Psoas muscle (tissue), 8 donors: Measurements from ENCODE around the gene CPT1B. TPM values are rescaled to one million over a fixed set of nuclear protein-coding genes. Genes with fewer than 3 reads are reported as not detected.
"Not testable (repeated sequence)": the region's sequence is repeated elsewhere in the genome, so short reads cannot be mapped to it uniquely, and the experiment has no call there.

Experiments
- ATAC-seq, 4 donors: fragments of 200-7000 bp; cut with Tn5 transposase; one replicate each; pipeline ENCODE4 v1.9.1; 2020; ENCODE audit warnings: moderate library complexity in 3 of 4, mild to moderate bottlenecking in 2 of 4
- DNase-seq, 2 donors: peaks; one replicate each; pipeline ENCODE4 v3.0.0-alpha.2; 2020
- H3K27ac ChIP-seq: fragments of 200-600 bp; one replicate; pipeline ENCODE4 v1.8.0; 2022
- H3K27me3 ChIP-seq, 3 donors: fragments of 200-600 bp in 1 of 3; one replicate each; pipeline versions ENCODE4 v1.6.1 to v1.8.0; 2013 to 2022; ENCODE audit warnings: low read length in 2 of 3, mild to moderate bottlenecking in 2 of 3, moderate library complexity in 1 of 3; ENCODE audit not compliant: insufficient read depth in 3 of 3
- H3K36me3 ChIP-seq, 2 donors: fragments of 200-600 bp in 1 of 2; one replicate each; pipeline versions ENCODE4 v1.6.1 to v1.8.0; 2013 to 2022; ENCODE audit warnings: low read depth in 1 of 2, mild to moderate bottlenecking in 1 of 2, moderate library complexity in 1 of 2; ENCODE audit not compliant: insufficient read depth in 1 of 2
- H3K4me1 ChIP-seq: fragments of 200-600 bp; one replicate; pipeline ENCODE4 v1.8.0; 2022
- H3K4me3 ChIP-seq: fragments of 200-600 bp; one replicate; pipeline ENCODE4 v1.8.0; 2022; ENCODE audit warnings: mild to moderate bottlenecking
- H3K9me3 ChIP-seq: fragments of 200-600 bp; one replicate; pipeline ENCODE4 v1.8.0; 2022
- WGBS, 3 donors: extraction: QIAGEN DNeasy Blood & Tissue Kit; methylation state at CpG; one replicate each; pipeline versions ENCODE4 v1.1.6 to v1.1.7; 2013; 5-methylcytosine and 5-hydroxymethylcytosine counted together
- intact Hi-C, 2 donors: fragments of 100-400 bp; cut with DNase I; formaldehyde crosslinking; loops; one replicate each; pipeline versions ENCODE4 v1.11.0 to v1.14.2; 2022
- polyA plus RNA-seq, 3 donors: library from polyadenylated mRNA; stranded (reverse); fragments of 200-250 nt; gene quantifications; one replicate each; pipeline ENCODE4 v1.2.3, GENCODE V29; 2013
- total RNA-seq, 4 donors: library from RNA; stranded (reverse); fragmentation: NEBNext Ultra II Directional in 2 of 4; extraction: Animal tissue kit (Norgen Biotek cat#: 25700) in 2 of 4; gene quantifications; one replicate each; pipeline versions ENCODE4 v1.2.1 to v1.2.4, GENCODE V29; 2021 to 2023
- TF ChIP-seq, protein P1 (sequence below): fragments of 200-600 bp; IDR thresholded peaks from one replicate; pipeline ENCODE4 v1.8.0; 2022; ENCODE audit warnings: antibody characterized with exemption
- donor health status: healthy with polysubstance abuse.
- donor health status: DM: no; HTN: no; CAD: no; lungs with moderate emphysema.
- donor health status: Bipolar disorder and iron deficiency.
- donor health status: healthy.
- donor health status: DM: yes; HTN: yes; CAD: no.
- donor health status: DM: no; HTN: no; CAD: no.
- donor health status: DM: no; HTN: no; CAD: no.
- donor health status: DM: yes; HTN: yes; CAD: no.

CPT1B gene
- total and polyA plus RNA-seq, 7 donors = 57.4 to 144 (median 87.6) TPM

DNA sequence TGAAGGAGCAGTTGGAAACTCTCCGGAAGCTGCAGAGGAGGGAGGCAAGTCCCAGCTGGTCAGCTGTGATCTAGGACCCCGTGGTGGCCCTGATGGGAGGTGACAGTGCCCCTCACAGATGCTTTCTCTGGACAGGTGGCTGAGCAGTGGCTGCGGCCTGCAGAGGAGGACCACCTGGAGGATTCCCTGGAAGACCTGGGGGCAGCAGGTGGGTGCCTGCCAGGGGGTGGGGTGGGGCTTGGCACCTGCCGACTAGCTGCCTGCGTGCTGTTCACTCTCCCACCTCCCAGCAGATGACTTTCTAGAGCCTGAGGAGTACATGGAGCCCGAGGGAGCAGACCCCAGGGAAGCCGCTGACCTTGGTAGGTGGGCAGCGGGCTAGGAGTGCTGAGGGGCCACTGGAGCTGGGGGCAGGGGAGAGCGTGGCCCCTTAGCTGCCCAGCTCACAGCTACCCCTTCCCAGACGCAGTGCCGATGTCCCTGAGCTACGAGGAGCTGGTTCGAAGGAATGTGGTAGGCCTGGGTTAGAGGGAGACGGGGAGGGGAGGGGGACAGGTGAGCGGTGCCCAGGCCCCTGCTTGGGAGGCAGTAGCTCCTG lies 55.9 kb downstream of the CPT1B start:
- Histone ChIP-seq H3K36me3 (peaks cover 8 to 65% of the 10 kb centered on the region in 2 donors), H3K27ac (no peak overlapping the region), H3K4me3 (no peak overlapping the region), H3K4me1 (peaks cover 11% of the 10 kb centered on the region), H3K27me3 (no peaks in the 10 kb centered on the region), H3K9me3 (no peaks in the 10 kb centered on the region)
- WGBS, 3 donors = 84 to 91% (median 88%) methylated on average over 14 to 15 of the region's 15 CpGs
- intact Hi-C loops = no loop called here
- TF ChIP-seq, protein P1, sequence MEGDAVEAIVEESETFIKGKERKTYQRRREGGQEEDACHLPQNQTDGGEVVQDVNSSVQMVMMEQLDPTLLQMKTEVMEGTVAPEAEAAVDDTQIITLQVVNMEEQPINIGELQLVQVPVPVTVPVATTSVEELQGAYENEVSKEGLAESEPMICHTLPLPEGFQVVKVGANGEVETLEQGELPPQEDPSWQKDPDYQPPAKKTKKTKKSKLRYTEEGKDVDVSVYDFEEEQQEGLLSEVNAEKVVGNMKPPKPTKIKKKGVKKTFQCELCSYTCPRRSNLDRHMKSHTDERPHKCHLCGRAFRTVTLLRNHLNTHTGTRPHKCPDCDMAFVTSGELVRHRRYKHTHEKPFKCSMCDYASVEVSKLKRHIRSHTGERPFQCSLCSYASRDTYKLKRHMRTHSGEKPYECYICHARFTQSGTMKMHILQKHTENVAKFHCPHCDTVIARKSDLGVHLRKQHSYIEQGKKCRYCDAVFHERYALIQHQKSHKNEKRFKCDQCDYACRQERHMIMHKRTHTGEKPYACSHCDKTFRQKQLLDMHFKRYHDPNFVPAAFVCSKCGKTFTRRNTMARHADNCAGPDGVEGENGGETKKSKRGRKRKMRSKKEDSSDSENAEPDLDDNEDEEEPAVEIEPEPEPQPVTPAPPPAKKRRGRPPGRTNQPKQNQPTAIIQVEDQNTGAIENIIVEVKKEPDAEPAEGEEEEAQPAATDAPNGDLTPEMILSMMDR = no peak
- DNase-seq (no peak), ATAC-seq (no peak)

DNA sequence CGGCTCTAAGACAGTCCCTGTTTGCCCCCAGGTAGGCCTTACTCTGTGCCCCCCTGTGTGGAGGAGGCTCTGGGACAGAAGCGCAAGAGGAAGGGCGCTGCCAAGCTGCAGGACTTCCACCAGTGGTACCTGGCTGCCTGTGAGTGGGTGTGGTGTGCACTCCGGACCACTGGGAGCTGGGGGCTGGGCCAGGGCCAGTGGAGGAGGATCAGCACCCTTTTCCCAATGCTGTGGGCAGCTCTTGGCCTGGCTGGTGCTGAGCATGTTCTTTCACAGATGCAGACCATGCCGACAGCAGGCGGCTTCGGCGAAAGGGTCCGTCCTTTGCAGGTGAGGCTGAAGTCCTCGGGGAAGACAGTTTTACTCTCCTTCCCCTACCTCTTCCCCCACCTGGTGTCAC lies 56.5 kb downstream of the CPT1B start:
- H3K4me1 ChIP-seq = peaks cover 11% of the 10 kb centered on the region
- ATAC-seq = no peak
- no peak overlapping the region for H3K4me3 ChIP-seq
- DNase-seq = no peak
- 93 to 95% (median 94%) methylated on average over 10 of the region's 10 CpGs for WGBS, 3 donors
- no peaks in the 10 kb centered on the region for H3K27me3 ChIP-seq
- no peaks in the 10 kb centered on the region for H3K9me3 ChIP-seq
- intact Hi-C loops = no loop called here
- TF ChIP-seq, protein P1 = no peak
- H3K27ac ChIP-seq = no peak overlapping the region
- peaks cover 8 to 71% of the 10 kb centered on the region in 2 donors for H3K36me3 ChIP-seq

DNA sequence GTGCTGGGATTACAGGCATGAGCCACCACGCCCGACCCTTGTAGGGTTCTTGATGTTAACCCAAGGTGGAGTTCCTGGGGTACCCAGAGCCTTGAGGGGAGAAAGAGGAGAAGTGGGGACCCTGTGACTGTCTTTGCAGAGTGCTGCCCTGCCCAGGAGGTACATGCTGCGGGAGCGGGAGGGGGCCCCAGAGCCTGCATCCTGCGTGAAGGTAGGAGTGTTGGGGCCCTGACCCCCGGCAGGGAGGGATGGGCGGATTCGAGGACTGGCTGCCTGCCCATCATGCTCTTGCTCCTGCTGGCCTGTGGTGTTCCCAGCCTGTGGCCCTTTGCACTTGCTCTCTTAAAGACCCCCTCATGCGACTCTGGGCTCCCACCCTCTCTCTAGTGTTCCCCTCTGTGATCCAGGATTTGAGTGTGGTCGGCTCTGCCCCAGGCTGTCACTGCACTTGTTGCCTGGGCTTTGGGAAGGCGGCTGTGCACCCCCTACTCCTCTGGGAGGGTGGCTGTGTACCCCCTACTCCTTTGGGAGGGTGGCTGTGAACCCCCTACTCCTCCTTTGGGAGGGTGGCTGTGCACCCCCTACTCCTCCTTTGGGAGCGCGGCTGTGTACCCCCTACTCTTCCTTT lies 57.3 kb downstream of the CPT1B start:
- Histone ChIP-seq H3K36me3 (peaks cover 8 to 75% of the 10 kb centered on the region in 2 donors), H3K27me3 (no peaks in the 10 kb centered on the region), H3K4me3 (no peak overlapping the region), H3K27ac (no peak overlapping the region), H3K9me3 (no peaks in the 10 kb centered on the region), H3K4me1 (peaks cover 11% of the 10 kb centered on the region)
- ATAC-seq = no peak
- TF ChIP-seq, protein P1 = no peak
- WGBS, 3 donors = 93 to 97% (median 95%) methylated on average over 13 of the region's 13 CpGs
- no peak for DNase-seq
- intact Hi-C loops = no loop called here

DNA sequence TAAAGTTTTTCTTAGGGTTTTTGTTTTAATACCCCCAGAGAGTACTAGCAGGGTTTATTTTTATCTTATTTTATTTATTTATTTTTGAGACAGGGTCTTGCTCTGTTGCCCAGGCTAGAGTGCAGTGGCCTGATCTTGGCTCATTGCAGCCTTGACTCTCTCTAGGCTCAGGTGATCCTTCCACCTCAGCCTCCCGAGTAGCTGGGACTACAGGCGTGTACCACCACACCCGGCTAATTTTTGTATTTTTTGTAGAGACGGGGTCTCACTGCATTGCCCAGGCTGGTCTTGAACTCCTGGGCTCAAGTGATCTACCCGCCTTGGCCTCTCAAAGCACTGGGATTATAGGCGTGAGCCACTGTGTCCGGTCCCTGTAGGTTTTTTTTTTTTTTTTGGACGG lies 58.0 kb downstream of the CPT1B start:
- DNase-seq, H3K27me3 ChIP-seq, ATAC-seq, H3K9me3 ChIP-seq, H3K27ac ChIP-seq, H3K4me3 ChIP-seq, intact Hi-C loops: not testable (repeated sequence)
- Histone ChIP-seq H3K36me3 (peaks cover 8 to 76% of the 10 kb centered on the region in 2 donors), H3K4me1 (peaks cover 11% of the 10 kb centered on the region)
- 97% methylated on average over 7 to 8 of the region's 8 CpGs for WGBS, 3 donors

DNA sequence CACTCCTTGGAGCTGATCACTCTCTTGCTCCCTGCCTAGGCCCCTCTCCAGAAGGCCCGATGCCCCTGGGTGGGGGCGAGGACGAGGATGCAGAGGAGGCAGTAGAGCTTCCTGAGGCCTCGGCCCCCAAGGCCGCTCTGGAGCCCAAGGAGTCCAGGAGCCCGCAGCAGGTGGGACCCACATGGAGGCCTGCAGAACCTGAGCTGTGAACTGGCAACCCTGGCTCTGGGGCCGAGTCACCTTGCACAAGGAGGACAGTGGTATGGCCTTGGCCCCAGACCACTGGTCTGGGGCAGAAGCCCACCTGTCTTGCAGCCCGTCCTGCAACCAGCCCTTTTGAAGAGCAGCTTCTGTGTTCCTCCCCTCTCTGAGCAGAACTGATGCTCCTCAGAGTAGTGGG lies 59.1 kb downstream of the CPT1B start:
- TF ChIP-seq, protein P1 = no peak
- ATAC-seq = no peak
- peaks cover 4% of the 10 kb centered on the region for H3K4me1 ChIP-seq
- intact Hi-C loops = no loop called here
- H3K27me3 ChIP-seq = no peaks in the 10 kb centered on the region
- no peaks in the 10 kb centered on the region for H3K9me3 ChIP-seq
- peaks cover 8 to 83% of the 10 kb centered on the region in 2 donors for H3K36me3 ChIP-seq
- 90 to 95% (median 94%) methylated on average over 8 of the region's 8 CpGs for WGBS, 3 donors
- H3K4me3 ChIP-seq = no peak overlapping the region
- H3K27ac ChIP-seq = no peak overlapping the region
- DNase-seq = no peak

Other genes with a start within 250 kb of the CPT1B start
- gene PPP6R2, start 235.1 kb downstream of the CPT1B start, total RNA-seq = 10 to 100 TPM; 36.6 to 48.2 (median 42.5) TPM
- 10 to 100 TPM; 31.6 to 43.7 (median 32.1) TPM for gene PPP6R2, start 235.1 kb downstream of the CPT1B start, polyA plus RNA-seq
- gene SBF1, start 103.4 kb downstream of the CPT1B start, total RNA-seq = 10 to 100 TPM; 75.3 to 98.0 (median 82.8) TPM
- gene SBF1, start 103.4 kb downstream of the CPT1B start, polyA plus RNA-seq = 10 to 100 TPM; 42.1 to 58.6 (median 54.9) TPM
- gene ADM2, start 96.9 kb downstream of the CPT1B start, total RNA-seq = under 1 TPM in 1 of 4 donors, not detected in 3; 0.21 TPM
- gene ADM2, start 96.9 kb downstream of the CPT1B start, polyA plus RNA-seq = under 1 TPM in 2 of 3 donors, not detected in 1; 0.01 to 0.05 TPM
- gene MIOX, start 91.6 kb downstream of the CPT1B start, total RNA-seq = not detected
- not detected for gene MIOX, start 91.6 kb downstream of the CPT1B start, polyA plus RNA-seq
- 10 to 100 TPM; 16.7 to 18.6 (median 17.3) TPM for gene LMF2, start 70.7 kb downstream of the CPT1B start, total RNA-seq
- 10 to 100 TPM; 14.9 to 24.1 (median 15.6) TPM for gene LMF2, start 70.7 kb downstream of the CPT1B start, polyA plus RNA-seq
- gene NCAPH2, start 70.2 kb downstream of the CPT1B start, total RNA-seq = 10 to 100 TPM; 19.2 to 24.2 (median 21.7) TPM
- 10 to 100 TPM; 21.8 to 26.3 (median 23.7) TPM for gene NCAPH2, start 70.2 kb downstream of the CPT1B start, polyA plus RNA-seq
- gene SCO2, start 52.8 kb downstream of the CPT1B start, total RNA-seq = under 1 TPM in 1 of 4 donors, not detected in 3; 0.97 TPM
- gene SCO2, start 52.8 kb downstream of the CPT1B start, polyA plus RNA-seq = under 1 TPM in 2 of 3 donors, not detected in 1; 0.99 to 1.00 TPM
- 10 to 100 TPM in 3 of 4 donors, 1 to 10 TPM in 1; 7.1 to 18.8 (median 13.3) TPM for gene TYMP, start 48.4 kb downstream of the CPT1B start, total RNA-seq
- gene TYMP, start 48.4 kb downstream of the CPT1B start, polyA plus RNA-seq = 10 to 100 TPM in 1 of 3 donors, 1 to 10 TPM in 2; 5.0 to 26.0 (median 7.0) TPM
- under 1 TPM in 1 of 4 donors, not detected in 3; 0.11 TPM for gene KLHDC7B, start 32.5 kb downstream of the CPT1B start, total RNA-seq
- gene KLHDC7B, start 32.5 kb downstream of the CPT1B start, polyA plus RNA-seq = under 1 TPM in 2 of 3 donors, not detected in 1; 0.01 TPM
- gene SYCE3, start 15.5 kb downstream of the CPT1B start, total RNA-seq = not detected
- not detected for gene SYCE3, start 15.5 kb downstream of the CPT1B start, polyA plus RNA-seq
- gene CHKB, start 4.4 kb upstream of the CPT1B start, total RNA-seq = 10 to 100 TPM; 11.5 to 25.2 (median 16.3) TPM
- 10 to 100 TPM; 13.1 to 14.3 (median 13.6) TPM for gene CHKB, start 4.4 kb upstream of the CPT1B start, polyA plus RNA-seq
- gene MAPK8IP2, start 22.4 kb upstream of the CPT1B start, total RNA-seq = under 1 TPM; 0.12 to 0.34 (median 0.17) TPM
- gene MAPK8IP2, start 22.4 kb upstream of the CPT1B start, polyA plus RNA-seq = under 1 TPM; 0.13 to 0.22 (median 0.15) TPM
- gene ARSA, start 49.7 kb upstream of the CPT1B start, total RNA-seq = 10 to 100 TPM in 2 of 4 donors, 1 to 10 TPM in 2; 8.8 to 13.6 (median 10.4) TPM
- gene ARSA, start 49.7 kb upstream of the CPT1B start, polyA plus RNA-seq = 10 to 100 TPM in 1 of 3 donors, 1 to 10 TPM in 2; 8.3 to 11.7 (median 9.8) TPM
- gene SHANK3, start 94.4 kb upstream of the CPT1B start, total RNA-seq = 10 to 100 TPM in 3 of 4 donors, 1 to 10 TPM in 1; 7.5 to 16.3 (median 13.5) TPM
- 1 to 10 TPM; 4.2 to 9.3 (median 4.8) TPM for gene SHANK3, start 94.4 kb upstream of the CPT1B start, polyA plus RNA-seq
- gene ACR, start 159.8 kb upstream of the CPT1B start, total RNA-seq = under 1 TPM in 3 of 4 donors, not detected in 1; 0.26 to 0.82 (median 0.64) TPM
- gene ACR, start 159.8 kb upstream of the CPT1B start, polyA plus RNA-seq = under 1 TPM in 2 of 3 donors, not detected in 1; 0.10 to 0.19 TPM
- gene RABL2B, start 205.2 kb upstream of the CPT1B start, total RNA-seq = 10 to 100 TPM in 1 of 4 donors, 1 to 10 TPM in 3; 4.1 to 11.8 (median 6.0) TPM
- 10 to 100 TPM in 2 of 3 donors, 1 to 10 TPM in 1; 7.1 to 12.7 (median 12.2) TPM for gene RABL2B, start 205.2 kb upstream of the CPT1B start, polyA plus RNA-seq